Measurements from ENCODE around the gene IARS1.

DNA sequence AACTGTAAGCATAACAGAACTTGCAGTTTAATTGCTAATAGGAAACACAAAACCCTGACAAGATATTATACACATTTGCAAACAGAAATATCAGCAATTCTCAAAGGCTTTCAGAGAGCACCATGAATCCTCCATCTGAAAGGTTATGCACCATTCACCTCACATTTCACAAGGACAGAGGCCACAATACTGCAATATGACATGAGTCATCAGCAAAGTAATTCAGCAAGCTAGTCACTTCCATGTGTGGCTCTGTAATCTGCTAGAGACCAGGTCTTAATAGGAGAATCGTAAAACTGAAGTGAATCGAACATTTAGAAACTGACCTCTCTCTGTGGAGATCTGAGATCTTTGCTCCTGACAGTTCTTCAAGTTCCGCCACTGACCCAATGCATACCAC is 28.3 kb downstream of the IARS1 start:
- TF ChIP-seq POLR2AphosphoS5 (IDR thresholded peaks at IDR 0.05) (no peak), EP300 (IDR thresholded peaks at IDR 0.05) (no peak)
- TF ChIP-seq, protein P1, sequence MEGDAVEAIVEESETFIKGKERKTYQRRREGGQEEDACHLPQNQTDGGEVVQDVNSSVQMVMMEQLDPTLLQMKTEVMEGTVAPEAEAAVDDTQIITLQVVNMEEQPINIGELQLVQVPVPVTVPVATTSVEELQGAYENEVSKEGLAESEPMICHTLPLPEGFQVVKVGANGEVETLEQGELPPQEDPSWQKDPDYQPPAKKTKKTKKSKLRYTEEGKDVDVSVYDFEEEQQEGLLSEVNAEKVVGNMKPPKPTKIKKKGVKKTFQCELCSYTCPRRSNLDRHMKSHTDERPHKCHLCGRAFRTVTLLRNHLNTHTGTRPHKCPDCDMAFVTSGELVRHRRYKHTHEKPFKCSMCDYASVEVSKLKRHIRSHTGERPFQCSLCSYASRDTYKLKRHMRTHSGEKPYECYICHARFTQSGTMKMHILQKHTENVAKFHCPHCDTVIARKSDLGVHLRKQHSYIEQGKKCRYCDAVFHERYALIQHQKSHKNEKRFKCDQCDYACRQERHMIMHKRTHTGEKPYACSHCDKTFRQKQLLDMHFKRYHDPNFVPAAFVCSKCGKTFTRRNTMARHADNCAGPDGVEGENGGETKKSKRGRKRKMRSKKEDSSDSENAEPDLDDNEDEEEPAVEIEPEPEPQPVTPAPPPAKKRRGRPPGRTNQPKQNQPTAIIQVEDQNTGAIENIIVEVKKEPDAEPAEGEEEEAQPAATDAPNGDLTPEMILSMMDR (IDR thresholded peaks at IDR 0.05), result no peak
